IMR-90 (cell line): ENCODE measurements around the gene RAB37. TPM values are rescaled to one million over a fixed set of nuclear protein-coding genes. Genes with fewer than 3 reads are reported as not detected.

Source experiments
- ATAC-seq: fragments of 200-7000 bp; cut with Tn5 transposase; 2 replicates; pipeline ENCODE4 v1.9.1; 2020; ENCODE audit warnings: low read depth, mild to moderate bottlenecking, moderate library complexity
- BruUV-seq: library from RNA; stranded (reverse); fragments of 400-500 nt; replicated peaks from 2 replicates; lab custom pipeline; 2021; lab: Mats Ljungman, UMichigan
- CTCF ChIA-PET: fragments of 300-600 bp; formaldehyde crosslinking; extraction: SDS; loops from one replicate; lab custom pipeline; 2021; ENCODE audit warnings: antibody characterized with exemption; lab: Yijun Ruan, JAX
- POLR2A ChIA-PET: fragments of 300-600 bp; sonication (Branson Sonifier 250); formaldehyde crosslinking; loops from one replicate; lab custom pipeline; 2022; ENCODE audit warnings: antibody characterized with exemption; ENCODE audit not compliant: unreplicated experiment; lab: Charles Lee
- DNase-seq: peaks from one replicate; pipeline ENCODE4 v3.0.0; 2013
- H2AFZ ChIP-seq: replicated peaks from 2 replicates; pipeline ENCODE3; 2013; ENCODE audit warnings: low read length, mild to moderate bottlenecking; ENCODE audit not compliant: poor library complexity
- H2AK5ac ChIP-seq: 2 replicates; pipeline ENCODE4 v1.6.1; 2013; ENCODE audit warnings: low read depth, low read length, inconsistent platforms
- H2AK9ac ChIP-seq: replicated peaks from 2 replicates; pipeline ENCODE3; 2013; ENCODE audit warnings: mild to moderate bottlenecking, low read depth, low read length, moderate library complexity; ENCODE audit not compliant: poor library complexity
- H2BK120ac ChIP-seq: 2 replicates; pipeline ENCODE4 v1.6.1; 2013; ENCODE audit warnings: low read depth, low read length, inconsistent platforms
- H2BK15ac ChIP-seq: 3 replicates; pipeline ENCODE4 v1.6.1; 2013; ENCODE audit warnings: low read depth, low read length, inconsistent platforms
- H2BK20ac ChIP-seq: 2 replicates; pipeline ENCODE4 v1.6.1; 2013; ENCODE audit warnings: low read depth, mild to moderate bottlenecking, inconsistent platforms, low read length, moderate library complexity
- H2BK5ac ChIP-seq: 2 replicates; pipeline ENCODE4 v1.6.1; 2013; ENCODE audit warnings: mild to moderate bottlenecking, low read depth, low read length, inconsistent platforms; ENCODE audit not compliant: poor library complexity, severe bottlenecking
- H3K14ac ChIP-seq: replicated peaks from 2 replicates; pipeline ENCODE4 v1.6.1; 2013; ENCODE audit warnings: low read depth, low read length, inconsistent platforms
- H3K18ac ChIP-seq: 2 replicates; pipeline ENCODE4 v1.6.1; 2013; ENCODE audit warnings: low read depth, low read length, control low read depth
- H3K23ac ChIP-seq: 2 replicates; pipeline ENCODE4 v1.6.1; 2013; ENCODE audit warnings: low read depth, low read length, inconsistent platforms
- H3K27ac ChIP-seq: 2 replicates; pipeline ENCODE4 v1.5.1; 2013; ENCODE audit warnings: mild to moderate bottlenecking, control low read depth, low read length; ENCODE audit not compliant: insufficient read depth
- H3K27me3 ChIP-seq: 2 replicates; pipeline ENCODE4 v1.6.1; 2013; ENCODE audit warnings: low read length; ENCODE audit not compliant: control insufficient read depth, insufficient read depth
- H3K36me3 ChIP-seq: 2 replicates; pipeline ENCODE4 v1.6.1; 2013; ENCODE audit warnings: low read length, mixed read lengths; ENCODE audit not compliant: control insufficient read depth, insufficient read depth
- H3K4ac ChIP-seq: 2 replicates; pipeline ENCODE4 v1.6.1; 2013; ENCODE audit warnings: low read depth, low read length, inconsistent platforms
- H3K4me1 ChIP-seq: 2 replicates; pipeline ENCODE4 v1.6.1; 2013; ENCODE audit warnings: low read length, mixed read lengths; ENCODE audit not compliant: control insufficient read depth, insufficient read depth
- H3K4me2 ChIP-seq: 2 replicates; pipeline ENCODE4 v1.6.1; 2013; ENCODE audit warnings: low read depth, mild to moderate bottlenecking, control low read depth, low read length, moderate library complexity
- H3K4me3 ChIP-seq: 2 replicates; pipeline ENCODE4 v1.5.1; 2013; ENCODE audit warnings: low read depth, mild to moderate bottlenecking, control low read depth, low read length, moderate library complexity; ENCODE audit not compliant: insufficient read depth
- H3K56ac ChIP-seq: 2 replicates; pipeline ENCODE4 v1.6.1; 2013; ENCODE audit warnings: low read length, inconsistent platforms; ENCODE audit not compliant: insufficient read depth; ENCODE audit errors: extremely low read depth
- H3K79me1 ChIP-seq, 2 experiments: 2 replicates each; pipeline ENCODE4 v1.6.1; 2013; ENCODE audit warnings: low read length in 2 of 2, inconsistent platforms in 1 of 2, low read depth in 1 of 2
- H3K9ac ChIP-seq: 2 replicates; pipeline ENCODE4 v1.6.1; 2013; ENCODE audit warnings: low read depth, low read length, control low read depth
- H3K9me1 ChIP-seq: 2 replicates; pipeline ENCODE4 v1.6.1; 2013; ENCODE audit warnings: low read length, inconsistent platforms; ENCODE audit not compliant: insufficient read depth
- H3K9me3 ChIP-seq: 2 replicates; pipeline ENCODE4 v1.6.1; 2013; ENCODE audit warnings: low read length; ENCODE audit not compliant: control insufficient read depth, insufficient read depth
- H4K20me1 ChIP-seq: 2 replicates; pipeline ENCODE4 v1.6.1; 2013; ENCODE audit warnings: low read length, inconsistent platforms; ENCODE audit not compliant: insufficient read depth
- H4K5ac ChIP-seq: 2 replicates; pipeline ENCODE4 v1.6.1; 2013; ENCODE audit warnings: mild to moderate bottlenecking, low read depth, low read length, control low read depth
- H4K8ac ChIP-seq, 2 experiments: 2 replicates each; pipeline ENCODE4 v1.6.1; 2013; ENCODE audit warnings: low read depth in 2 of 2, low read length in 2 of 2, control low read depth in 1 of 2, inconsistent platforms in 1 of 2
- H4K91ac ChIP-seq: 2 replicates; pipeline ENCODE4 v1.6.1; 2013; ENCODE audit warnings: low read depth, low read length, inconsistent platforms; ENCODE audit not compliant: insufficient read depth
- BHLHE40 ChIP-seq: fragments of 150-350 bp; IDR thresholded peaks from 2 replicates; pipeline ENCODE4 v1.6.1; 2016; ENCODE audit warnings: mild to moderate bottlenecking, low read depth, low read length
- CHD1 ChIP-seq: IDR thresholded peaks from 2 replicates; pipeline ENCODE4 v1.6.1; 2012; ENCODE audit warnings: low read depth, low read length, improper control_type of control experiment
- CTCF ChIP-seq: conservative IDR thresholded peaks from 2 replicates; pipeline ENCODE4 v1.5.1; 2012; ENCODE audit warnings: mild to moderate bottlenecking, low read depth, low read length, improper control_type of control experiment
- FOS ChIP-seq: fragments of 150-350 bp; IDR thresholded peaks from 2 replicates; pipeline ENCODE4 v1.6.1; 2016; ENCODE audit warnings: low read depth, low read length
- MAFK ChIP-seq: IDR thresholded peaks from 2 replicates; pipeline ENCODE4 v1.6.1; 2012; ENCODE audit warnings: low read depth, low read length, improper control_type of control experiment
- MAZ ChIP-seq: IDR thresholded peaks from 2 replicates; pipeline ENCODE4 v1.6.1; 2012; ENCODE audit warnings: low read depth, mild to moderate bottlenecking, low read length, improper control_type of control experiment, moderate library complexity, borderline replicate concordance
- NFE2L2 ChIP-seq: fragments of 150-350 bp; IDR thresholded peaks from 2 replicates; pipeline ENCODE4 v1.6.1; 2016; ENCODE audit warnings: low read depth, mild to moderate bottlenecking, low read length
- POLR2A ChIP-seq: IDR thresholded peaks from 2 replicates; pipeline ENCODE4 v1.6.1; 2012; ENCODE audit warnings: mild to moderate bottlenecking, low read depth, low read length
- RAD21 ChIP-seq: IDR thresholded peaks from 2 replicates; pipeline ENCODE4 v1.6.1; 2012; ENCODE audit warnings: low read length, improper control_type of control experiment
- RCOR1 ChIP-seq: IDR thresholded peaks from 2 replicates; pipeline ENCODE4 v1.6.1; 2012; ENCODE audit warnings: mild to moderate bottlenecking, low read length, improper control_type of control experiment; ENCODE audit not compliant: insufficient replicate concordance
- RFX5 ChIP-seq: IDR thresholded peaks from 2 replicates; pipeline ENCODE4 v1.8.0; 2012; ENCODE audit warnings: low read depth, mild to moderate bottlenecking, low read length, moderate library complexity
- SMC3 ChIP-seq: fragments of 150-350 bp; IDR thresholded peaks from 2 replicates; pipeline ENCODE4 v1.6.1; 2016; ENCODE audit warnings: low read depth, mild to moderate bottlenecking, antibody characterized with exemption, low read length, moderate library complexity
- WGBS, 2 experiments: methylation state at CpG; one replicate each; pipeline versions ENCODE4 v1.1.5 to v1.1.7; 2013; ENCODE audit warnings: missing lambda C conversion rate in 2 of 2; ENCODE audit not compliant: insufficient read length in 1 of 2; ENCODE audit errors: extremely low coverage in 2 of 2; 5-methylcytosine and 5-hydroxymethylcytosine counted together
- dilution Hi-C: fragments of 300-500 bp; cut with HindIII; formaldehyde crosslinking; loops from one replicate; pipeline ENCODE4 v1.14.3; 2018; ENCODE audit warnings: low sequenced_read_pairs; ENCODE audit not compliant: unreplicated experiment
- in situ Hi-C: fragments of 300-500 bp; cut with MboI; formaldehyde crosslinking; loops from 3 replicates; pipeline ENCODE4 v1.14.3; 2019; ENCODE audit warnings: low sequenced_read_pairs, inconsistent platforms, mixed read lengths
- intact Hi-C: fragments of 100-400 bp; cut with micrococcal nuclease; formaldehyde crosslinking; loops from 2 replicates; pipeline ENCODE4 v1.10.0; 2022
- polyA plus RNA-seq, 3 experiments: library from polyadenylated mRNA; depleted of rRNA; stranded (reverse); fragments of >200 nt; gene quantifications; 2 replicates each; pipeline ENCODE4 v1.2.3, GENCODE V29; 2012; ENCODE audit warnings: low replicate concordance in 1 of 3
- total RNA-seq: library from RNA; depleted of rRNA; stranded (reverse); fragments of >200 nt; gene quantifications from 2 replicates; pipeline ENCODE4 v1.2.3, GENCODE V29; 2012
- TF ChIP-seq, protein P1 (sequence below): fragments of 150-350 bp; IDR thresholded peaks from 2 replicates; pipeline ENCODE4 v1.6.1; 2017; ENCODE audit warnings: mild to moderate bottlenecking, antibody characterized with exemption, low read length, low read depth
- TF ChIP-seq, protein P2 (sequence below): fragments of 150-350 bp; IDR thresholded peaks from 2 replicates; pipeline ENCODE4 v1.6.1; 2016; ENCODE audit warnings: low read depth, mild to moderate bottlenecking, low read length, moderate library complexity, borderline replicate concordance

RAB37 gene
- total and polyA plus RNA-seq, 2 of the 4 experiments (the other 2 are of a cell fraction): 0.19 TPM; not detected in 1

DNA sequence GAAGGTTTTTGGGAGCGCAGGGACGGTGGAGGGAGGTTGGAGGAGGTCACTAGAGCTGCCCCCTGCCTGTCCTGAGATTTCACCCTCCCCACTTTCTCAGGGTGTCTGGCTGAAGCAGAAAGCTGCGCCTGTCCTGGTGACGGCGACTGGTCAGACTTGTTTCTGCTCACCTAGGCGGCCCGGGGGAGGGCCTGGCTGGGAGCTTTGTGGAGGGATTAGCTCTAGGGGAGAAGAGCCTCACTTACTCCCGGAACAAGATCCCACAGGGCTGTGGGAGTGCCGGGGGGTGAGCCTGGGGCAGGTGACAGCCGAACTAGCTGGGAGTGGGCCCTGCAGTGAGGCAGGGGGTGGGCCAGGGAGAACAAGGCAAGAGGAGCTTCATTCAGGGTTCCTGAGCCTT lies 22.9 kb downstream of the RAB37 start:
- Histone ChIP-seq H3K23ac (no peak overlapping the region), H3K56ac (no peak overlapping the region), H3K79me1 (peaks cover 0 to 10% of the 10 kb centered on the region in 2 experiments; a peak in 2 of 4 replicates), H2AK9ac (no peak overlapping the region), H2BK15ac (no peak overlapping the region), H3K4me3 (no peak overlapping the region), H3K9me1 (0 out of 2 replicates have a peak, but pooled peaks cover 6% of the 10 kb centered on the region), H2BK5ac (no peak overlapping the region), H3K14ac (no peak overlapping the region), H2AFZ (peak overlapping the region; percentile 21), H3K4me1 (peaks cover 25% of the 10 kb centered on the region), H4K91ac (no peak overlapping the region), H4K5ac (no peak overlapping the region), H2BK20ac (no peak overlapping the region), H3K4me2 (no peak overlapping the region), H3K36me3 (no peaks in the 10 kb centered on the region), H4K20me1 (peaks cover 8% of the 10 kb centered on the region), H4K8ac (no peak overlapping the region), H3K27me3 (no peaks in the 10 kb centered on the region), H2BK120ac (no peak overlapping the region), H2AK5ac (no peak overlapping the region), H3K9me3 (no peaks in the 10 kb centered on the region), H3K4ac (no peak overlapping the region), H3K27ac (no peak overlapping the region), H3K9ac (no peak overlapping the region), H3K18ac (no peak overlapping the region)
- POLR2A ChIA-PET: no interaction called here
- no TSS peak for BruUV-seq
- DNase-seq (no peak), ATAC-seq (no peak)
- TF ChIP-seq, protein P1, sequence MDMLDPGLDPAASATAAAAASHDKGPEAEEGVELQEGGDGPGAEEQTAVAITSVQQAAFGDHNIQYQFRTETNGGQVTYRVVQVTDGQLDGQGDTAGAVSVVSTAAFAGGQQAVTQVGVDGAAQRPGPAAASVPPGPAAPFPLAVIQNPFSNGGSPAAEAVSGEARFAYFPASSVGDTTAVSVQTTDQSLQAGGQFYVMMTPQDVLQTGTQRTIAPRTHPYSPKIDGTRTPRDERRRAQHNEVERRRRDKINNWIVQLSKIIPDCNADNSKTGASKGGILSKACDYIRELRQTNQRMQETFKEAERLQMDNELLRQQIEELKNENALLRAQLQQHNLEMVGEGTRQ: no peak
- no peak for TF ChIP-seq BHLHE40
- TF ChIP-seq FOS: no peak
- no peak for TF ChIP-seq RAD21
- no peak for TF ChIP-seq NFE2L2
- TF ChIP-seq MAZ: no peak
- TF ChIP-seq, protein P2, sequence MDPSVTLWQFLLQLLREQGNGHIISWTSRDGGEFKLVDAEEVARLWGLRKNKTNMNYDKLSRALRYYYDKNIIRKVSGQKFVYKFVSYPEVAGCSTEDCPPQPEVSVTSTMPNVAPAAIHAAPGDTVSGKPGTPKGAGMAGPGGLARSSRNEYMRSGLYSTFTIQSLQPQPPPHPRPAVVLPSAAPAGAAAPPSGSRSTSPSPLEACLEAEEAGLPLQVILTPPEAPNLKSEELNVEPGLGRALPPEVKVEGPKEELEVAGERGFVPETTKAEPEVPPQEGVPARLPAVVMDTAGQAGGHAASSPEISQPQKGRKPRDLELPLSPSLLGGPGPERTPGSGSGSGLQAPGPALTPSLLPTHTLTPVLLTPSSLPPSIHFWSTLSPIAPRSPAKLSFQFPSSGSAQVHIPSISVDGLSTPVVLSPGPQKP: no peak
- no peak for TF ChIP-seq RFX5
- no peak for TF ChIP-seq CTCF
- TF ChIP-seq MAFK: no peak
- no peak for TF ChIP-seq POLR2A
- no peak for TF ChIP-seq CHD1
- no peak for TF ChIP-seq SMC3
- TF ChIP-seq RCOR1: no peak
- WGBS, 2 experiments: 29% methylated on average over 1 of the region's 10 CpGs; no CpG with 5 or more reads in 1 of the 2 experiments
- in situ Hi-C loops (no loop called here), dilution Hi-C loops (no loop called here), intact Hi-C loops (no loop called here)
- CTCF ChIA-PET: interaction anchor here (1.0 kb wide), 1 partner anchor 11 kb away, joined by 4 read pairs; no protein-coding TSS in a partner anchor
